ENCODE measurements around the gene PRKCZ.

PRKCZ gene

GRCh38 chr1:2169200-2169836 is 119.1 kb downstream of the PRKCZ start:
- no peak overlapping the region for H3K4me3 ChIP-seq (ENCODE audit: low read depth, low read length)
- no peak for TF ChIP-seq MYC (IDR thresholded peaks at IDR 0.05; ENCODE audit: low read depth, low read length)
- TF ChIP-seq MAX (IDR thresholded peaks at IDR 0.05; ENCODE audit: low read depth, low read length): no peak
- no peak for TF ChIP-seq POLR2A (IDR thresholded peaks at IDR 0.05; ENCODE audit: extremely low read depth, insufficient read length)
- TF ChIP-seq CTCF (IDR thresholded peaks at IDR 0.05; ENCODE audit: low read depth, low read length): no peak
- DNase-seq (ENCODE audit: low read depth): no peak

- no peak for TF ChIP-seq MYC (IDR thresholded peaks at IDR 0.05; ENCODE audit: low read depth, low read length)
- TF ChIP-seq POLR2A (IDR thresholded peaks at IDR 0.05; ENCODE audit: extremely low read depth, insufficient read length): no peak
- TF ChIP-seq MAX (IDR thresholded peaks at IDR 0.05; ENCODE audit: low read depth, low read length): no peak
- TF ChIP-seq CTCF (IDR thresholded peaks at IDR 0.05; ENCODE audit: low read depth, low read length): no peak
- H3K4me3 ChIP-seq (ENCODE audit: low read depth, low read length): no peak overlapping the region
- no peak for DNase-seq (ENCODE audit: low read depth)
Observed at GRCh38 chr1:2170211-2170610, 120.0 kb downstream of the PRKCZ start.

- DNase-seq (ENCODE audit: low read depth): no peak
- TF ChIP-seq MAX (IDR thresholded peaks at IDR 0.05; ENCODE audit: low read depth, low read length): no peak
- TF ChIP-seq MYC (IDR thresholded peaks at IDR 0.05; ENCODE audit: low read depth, low read length): no peak
- no peak for TF ChIP-seq POLR2A (IDR thresholded peaks at IDR 0.05; ENCODE audit: extremely low read depth, insufficient read length)
- TF ChIP-seq CTCF (IDR thresholded peaks at IDR 0.05; ENCODE audit: low read depth, low read length): no peak
- H3K4me3 ChIP-seq (ENCODE audit: low read depth, low read length): no peak overlapping the region
Observed at GRCh38 chr1:2172012-2172411, 121.8 kb downstream of the PRKCZ start.

GRCh38 chr1:2172551-2173146 is 122.4 kb downstream of the PRKCZ start:
- no peak overlapping the region for H3K4me3 ChIP-seq (ENCODE audit: low read depth, low read length)
- no peak for TF ChIP-seq MYC (IDR thresholded peaks at IDR 0.05; ENCODE audit: low read depth, low read length)
- no peak for TF ChIP-seq MAX (IDR thresholded peaks at IDR 0.05; ENCODE audit: low read depth, low read length)
- TF ChIP-seq CTCF (IDR thresholded peaks at IDR 0.05; ENCODE audit: low read depth, low read length): no peak
- no peak for TF ChIP-seq POLR2A (IDR thresholded peaks at IDR 0.05; ENCODE audit: extremely low read depth, insufficient read length)
- DNase-seq (ENCODE audit: low read depth): no peak

GRCh38 chr1:2173546-2174347 is 123.5 kb downstream of the PRKCZ start:
- H3K4me3 ChIP-seq (ENCODE audit: low read depth, low read length): no peak overlapping the region
- TF ChIP-seq MYC (IDR thresholded peaks at IDR 0.05; ENCODE audit: low read depth, low read length) (no peak), CTCF (IDR thresholded peaks at IDR 0.05; ENCODE audit: low read depth, low read length) (no peak), POLR2A (IDR thresholded peaks at IDR 0.05; ENCODE audit: extremely low read depth, insufficient read length) (no peak), MAX (IDR thresholded peaks at IDR 0.05; ENCODE audit: low read depth, low read length) (no peak)
- DNase-seq (ENCODE audit: low read depth): no peak

Data from NB4 (cell line).